GM20000 (cell line): ENCODE measurements around the gene IDH3A.
"Not testable (repeated sequence)": the region's sequence is repeated elsewhere in the genome, so short reads cannot be mapped to it uniquely, and the experiment has no call there.

ENCODE experiments used
- DNase-seq: peaks from one replicate; pipeline ENCODE4 v3.0.0; 2012; ENCODE audit warnings: low spot score
- TF ChIP-seq, protein P1 (sequence below): IDR thresholded peaks from 2 replicates; pipeline ENCODE4 v1.5.1; 2012; ENCODE audit warnings: mild to moderate bottlenecking, control low read depth; ENCODE audit errors: extremely low read depth, missing control alignments

IDH3A gene

DNA sequence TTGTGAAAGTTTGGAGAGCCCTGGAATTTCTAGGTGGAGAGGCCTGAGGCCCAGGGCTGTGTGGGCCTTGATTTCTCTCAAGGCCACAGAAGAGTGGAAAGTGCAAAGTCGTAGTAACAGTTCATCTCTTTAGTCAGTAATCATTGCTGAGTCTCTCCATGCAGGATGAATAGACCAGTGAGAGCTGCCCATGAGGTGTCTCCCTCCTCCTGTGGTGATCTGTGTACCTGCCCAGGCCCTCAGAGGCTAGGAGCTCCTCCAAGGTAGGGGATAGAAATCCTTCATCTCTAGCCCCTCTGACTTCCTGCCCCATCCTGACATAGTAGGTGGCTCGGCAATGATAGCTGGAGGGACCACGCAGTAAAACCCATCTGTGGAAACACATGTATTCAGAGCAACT is 6.8 kb upstream of the IDH3A start:
- TF ChIP-seq, protein P1, sequence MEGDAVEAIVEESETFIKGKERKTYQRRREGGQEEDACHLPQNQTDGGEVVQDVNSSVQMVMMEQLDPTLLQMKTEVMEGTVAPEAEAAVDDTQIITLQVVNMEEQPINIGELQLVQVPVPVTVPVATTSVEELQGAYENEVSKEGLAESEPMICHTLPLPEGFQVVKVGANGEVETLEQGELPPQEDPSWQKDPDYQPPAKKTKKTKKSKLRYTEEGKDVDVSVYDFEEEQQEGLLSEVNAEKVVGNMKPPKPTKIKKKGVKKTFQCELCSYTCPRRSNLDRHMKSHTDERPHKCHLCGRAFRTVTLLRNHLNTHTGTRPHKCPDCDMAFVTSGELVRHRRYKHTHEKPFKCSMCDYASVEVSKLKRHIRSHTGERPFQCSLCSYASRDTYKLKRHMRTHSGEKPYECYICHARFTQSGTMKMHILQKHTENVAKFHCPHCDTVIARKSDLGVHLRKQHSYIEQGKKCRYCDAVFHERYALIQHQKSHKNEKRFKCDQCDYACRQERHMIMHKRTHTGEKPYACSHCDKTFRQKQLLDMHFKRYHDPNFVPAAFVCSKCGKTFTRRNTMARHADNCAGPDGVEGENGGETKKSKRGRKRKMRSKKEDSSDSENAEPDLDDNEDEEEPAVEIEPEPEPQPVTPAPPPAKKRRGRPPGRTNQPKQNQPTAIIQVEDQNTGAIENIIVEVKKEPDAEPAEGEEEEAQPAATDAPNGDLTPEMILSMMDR, result no peak

GRCh38 chr15:78146425-78147154 is 2.6 kb upstream of the IDH3A start:
- TF ChIP-seq, protein P1, result no peak
- no peak for DNase-seq

More for the DNA sequence above, 6.8 kb upstream of the IDH3A start:
- no peak for DNase-seq

GRCh38 chr15:78147566-78147965 is 1.6 kb upstream of the IDH3A start:
- no peak for DNase-seq
- TF ChIP-seq, protein P1, result no peak

GRCh38 chr15:78148392-78149067 is 632 bp upstream of the IDH3A start:
- TF ChIP-seq, protein P1, result no peak
- DNase-seq, result no peak

GRCh38 chr15:78149805-78150751 is 916 bp downstream of the IDH3A start:
- TF ChIP-seq, protein P1, result no peak
- DNase-seq, result no peak

DNA sequence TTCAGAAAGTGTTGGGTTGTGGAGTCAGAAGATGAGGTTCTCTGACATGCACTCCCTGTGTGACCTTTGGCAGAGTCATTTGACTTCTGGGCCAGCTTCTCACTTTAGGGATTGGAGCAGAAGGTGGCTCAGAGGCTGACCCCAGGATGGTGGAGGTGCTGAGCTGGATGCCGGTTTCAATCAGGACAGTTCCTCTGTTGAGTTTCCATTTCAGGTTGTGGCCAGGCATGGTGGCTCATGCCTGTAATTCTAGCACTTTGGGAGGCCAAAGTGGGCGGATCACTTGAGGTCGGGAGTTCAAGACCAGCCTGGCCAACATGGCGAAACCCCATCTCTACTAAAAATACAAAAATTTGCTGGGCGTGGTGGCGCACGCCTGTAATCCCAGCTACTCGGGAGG is 1.9 kb downstream of the IDH3A start:
- DNase-seq, result not testable (repeated sequence)

DNA sequence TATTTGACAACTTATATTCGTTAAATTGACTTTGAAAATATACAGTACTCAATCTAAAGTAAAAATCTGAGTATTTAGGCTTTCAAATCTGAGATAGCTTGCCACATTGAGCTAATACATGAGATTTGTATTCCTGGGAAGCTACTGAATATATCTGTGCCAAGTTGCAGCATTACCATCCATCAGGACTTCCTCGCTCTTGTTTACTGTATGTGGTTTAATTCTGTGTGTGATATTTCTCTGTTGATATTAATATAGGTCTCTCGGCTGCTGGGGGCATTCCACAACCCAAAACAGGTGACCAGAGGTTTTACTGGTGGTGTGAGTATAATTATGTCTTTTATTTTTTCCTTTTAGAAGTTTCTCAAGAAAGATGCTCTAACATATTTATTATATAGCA is 5.8 kb downstream of the IDH3A start:
- no peak for DNase-seq
- TF ChIP-seq, protein P1, result no peak
